Smooth muscle cell (in vitro differentiated cells): ENCODE results near the gene INPP5D. TPM values are rescaled to one million over a fixed set of nuclear protein-coding genes. Genes with fewer than 3 reads are reported as not detected.
"Not testable (repeated sequence)": the region's sequence is repeated elsewhere in the genome, so short reads cannot be mapped to it uniquely, and the experiment has no call there.

Experiments used
- DNase-seq: peaks from one replicate; lab custom pipeline; 2025; ENCODE audit not compliant: unreplicated experiment; lab: John Stamatoyannopoulos, UW
- H2AFZ ChIP-seq: fragments of 200-600 bp; sonication (generic); 2 replicates; pipeline ENCODE4 v1.6.0; 2016; ENCODE audit warnings: antibody characterized with exemption, low read depth, mild to moderate bottlenecking
- H3F3A ChIP-seq: fragments of 200-600 bp; sonication (generic); 2 replicates; pipeline ENCODE4 v1.6.0; 2017; ENCODE audit warnings: antibody characterized with exemption, low read depth
- H3K27ac ChIP-seq: fragments of 200-600 bp; sonication (generic); 2 replicates; pipeline ENCODE4 v1.5.1; 2016; ENCODE audit warnings: low read depth, mild to moderate bottlenecking
- H3K27me3 ChIP-seq: fragments of 200-600 bp; sonication (generic); 2 replicates; pipeline ENCODE4 v1.6.1; 2016; ENCODE audit warnings: low read depth, mild to moderate bottlenecking
- H3K36me3 ChIP-seq: fragments of 200-600 bp; sonication (generic); 2 replicates; pipeline ENCODE4 v1.5.1; 2016; ENCODE audit warnings: low read depth
- H3K4me1 ChIP-seq: fragments of 200-600 bp; sonication (generic); 2 replicates; pipeline ENCODE4 v1.5.1; 2016; ENCODE audit warnings: low read depth
- H3K4me2 ChIP-seq: fragments of 200-600 bp; sonication (generic); 2 replicates; pipeline ENCODE4 v1.6.0; 2016; ENCODE audit warnings: mild to moderate bottlenecking
- H3K4me3 ChIP-seq: fragments of 200-600 bp; sonication (generic); 2 replicates; pipeline ENCODE4 v1.5.1; 2016; ENCODE audit warnings: mild to moderate bottlenecking
- H3K79me2 ChIP-seq: fragments of 200-600 bp; sonication (generic); 2 replicates; pipeline ENCODE4 v1.6.0; 2016; ENCODE audit warnings: low read depth, mild to moderate bottlenecking
- H3K9ac ChIP-seq: fragments of 200-600 bp; sonication (generic); 2 replicates; pipeline ENCODE4 v1.6.0; 2016; ENCODE audit warnings: low read depth
- H3K9me3 ChIP-seq: fragments of 200-600 bp; sonication (generic); replicated peaks from 2 replicates; pipeline ENCODE4 v1.5.1; 2016; ENCODE audit warnings: low read depth
- H4K20me1 ChIP-seq: fragments of 200-600 bp; sonication (generic); 2 replicates; pipeline ENCODE4 v1.6.0; 2016; ENCODE audit warnings: low read depth
- WGBS: methylation state at CpG from one replicate; pipeline ENCODE4 v1.1.7; 2016; ENCODE audit warnings: low lambda C conversion rate; 5-methylcytosine and 5-hydroxymethylcytosine counted together
- polyA plus RNA-seq: library from polyadenylated mRNA; unstranded; fragments of >200 nt; fragmentation: Nextera tagmentation; extraction: Ambion mirVana; gene quantifications from 2 replicates; pipeline ENCODE4 v1.2.1, GENCODE V29; 2016
- total RNA-seq: library from RNA; depleted of rRNA; stranded (reverse); fragments of >200 nt; gene quantifications from 2 replicates; pipeline ENCODE4 v1.2.3, GENCODE V29; 2014
- TF ChIP-seq, protein P1 (sequence below): fragments of 200-600 bp; sonication (generic); IDR thresholded peaks from 2 replicates; pipeline ENCODE4 v1.5.1; 2017; ENCODE audit warnings: borderline replicate concordance, mild to moderate bottlenecking, antibody characterized with exemption; ENCODE audit not compliant: insufficient read depth, poor library complexity, severe bottlenecking

INPP5D gene
- total and polyA plus RNA-seq, 2 experiments from 2014 or later, result 5.6 to 17.8 TPM

DNA sequence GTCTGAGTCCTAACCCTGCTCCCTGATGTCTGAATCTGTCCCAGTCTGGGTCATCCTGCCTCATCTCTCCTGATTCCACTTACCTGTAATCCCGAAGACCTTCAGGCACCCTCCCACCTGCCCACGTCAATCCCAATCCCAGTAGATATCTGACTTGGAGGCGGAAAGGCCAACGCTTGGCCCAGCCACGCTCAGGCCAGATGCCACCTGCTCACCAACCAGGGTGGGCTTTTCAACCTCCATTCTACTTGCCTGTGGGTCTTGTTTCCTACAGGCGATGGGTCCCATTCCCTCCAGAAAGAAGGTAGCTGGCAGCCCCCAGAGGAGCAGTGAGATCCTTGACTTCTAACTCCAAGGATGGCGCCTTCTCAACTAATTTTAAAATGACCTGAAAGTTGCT is 59.7 kb downstream of the INPP5D start:
- Histone ChIP-seq H3K27ac (no peak overlapping the region), H3K4me3 (no peak overlapping the region), H3K79me2 (no peaks in the 10 kb centered on the region), H3K9me3 (no peaks in the 10 kb centered on the region), H4K20me1 (no peaks in the 10 kb centered on the region), H3K9ac (no peak overlapping the region), H3K36me3 (no peaks in the 10 kb centered on the region), H3K4me1 (no peaks in the 10 kb centered on the region), H2AFZ (no peak overlapping the region), H3K4me2 (no peak overlapping the region), H3F3A (no peaks in the 10 kb centered on the region), H3K27me3 (no peaks in the 10 kb centered on the region)
- 97% methylated on average over 7 of the region's 7 CpGs for WGBS
- TF ChIP-seq, protein P1, sequence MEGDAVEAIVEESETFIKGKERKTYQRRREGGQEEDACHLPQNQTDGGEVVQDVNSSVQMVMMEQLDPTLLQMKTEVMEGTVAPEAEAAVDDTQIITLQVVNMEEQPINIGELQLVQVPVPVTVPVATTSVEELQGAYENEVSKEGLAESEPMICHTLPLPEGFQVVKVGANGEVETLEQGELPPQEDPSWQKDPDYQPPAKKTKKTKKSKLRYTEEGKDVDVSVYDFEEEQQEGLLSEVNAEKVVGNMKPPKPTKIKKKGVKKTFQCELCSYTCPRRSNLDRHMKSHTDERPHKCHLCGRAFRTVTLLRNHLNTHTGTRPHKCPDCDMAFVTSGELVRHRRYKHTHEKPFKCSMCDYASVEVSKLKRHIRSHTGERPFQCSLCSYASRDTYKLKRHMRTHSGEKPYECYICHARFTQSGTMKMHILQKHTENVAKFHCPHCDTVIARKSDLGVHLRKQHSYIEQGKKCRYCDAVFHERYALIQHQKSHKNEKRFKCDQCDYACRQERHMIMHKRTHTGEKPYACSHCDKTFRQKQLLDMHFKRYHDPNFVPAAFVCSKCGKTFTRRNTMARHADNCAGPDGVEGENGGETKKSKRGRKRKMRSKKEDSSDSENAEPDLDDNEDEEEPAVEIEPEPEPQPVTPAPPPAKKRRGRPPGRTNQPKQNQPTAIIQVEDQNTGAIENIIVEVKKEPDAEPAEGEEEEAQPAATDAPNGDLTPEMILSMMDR, result no peak
- no peak for DNase-seq

DNA sequence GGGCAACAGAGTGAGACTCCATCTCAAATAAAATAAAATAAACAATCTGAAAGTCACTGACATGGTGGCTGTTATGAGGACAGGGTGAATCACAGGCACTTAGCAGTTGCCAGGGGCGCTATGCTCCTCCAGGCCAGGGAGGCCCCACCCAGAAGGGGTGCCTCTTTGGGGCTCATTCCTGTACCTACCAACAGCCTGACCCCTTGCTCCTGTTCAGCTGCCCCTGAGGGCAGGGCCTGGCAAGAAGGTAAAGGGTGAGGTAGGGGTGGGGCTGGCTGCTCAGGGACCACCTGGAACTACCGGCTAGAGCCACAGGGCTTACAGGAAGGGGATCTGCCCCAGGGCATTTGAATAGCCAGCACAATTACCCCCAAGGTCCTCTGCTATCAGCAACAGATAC is 60.3 kb downstream of the INPP5D start:
- H3K27me3 ChIP-seq, result no peaks in the 10 kb centered on the region
- no peak overlapping the region for H3K27ac ChIP-seq
- no peak overlapping the region for H3K9ac ChIP-seq
- no peaks in the 10 kb centered on the region for H3K4me1 ChIP-seq
- 87% methylated on average over 2 of the region's 2 CpGs for WGBS
- TF ChIP-seq, protein P1, result no peak
- H3K9me3 ChIP-seq, result no peaks in the 10 kb centered on the region
- H3F3A ChIP-seq, result no peaks in the 10 kb centered on the region
- H2AFZ ChIP-seq, result no peak overlapping the region
- H3K79me2 ChIP-seq, result no peaks in the 10 kb centered on the region
- no peak overlapping the region for H3K4me3 ChIP-seq
- no peaks in the 10 kb centered on the region for H3K36me3 ChIP-seq
- no peak for DNase-seq
- no peak overlapping the region for H3K4me2 ChIP-seq
- no peaks in the 10 kb centered on the region for H4K20me1 ChIP-seq

- no peaks in the 10 kb centered on the region for H3K4me1 ChIP-seq
- TF ChIP-seq, protein P1, result no peak
- WGBS, result 73% methylated on average over 13 of the region's 13 CpGs
- no peaks in the 10 kb centered on the region for H3K79me2 ChIP-seq
- H3F3A ChIP-seq, result no peaks in the 10 kb centered on the region
- no peaks in the 10 kb centered on the region for H3K36me3 ChIP-seq
- no peak overlapping the region for H2AFZ ChIP-seq
- H3K27ac ChIP-seq, result no peak overlapping the region
- no peak overlapping the region for H3K4me2 ChIP-seq
- no peaks in the 10 kb centered on the region for H4K20me1 ChIP-seq
- DNase-seq, result no peak
- no peaks in the 10 kb centered on the region for H3K9me3 ChIP-seq
- no peak overlapping the region for H3K9ac ChIP-seq
- no peak overlapping the region for H3K4me3 ChIP-seq
- no peaks in the 10 kb centered on the region for H3K27me3 ChIP-seq
Measured at GRCh38 chr2:233121856-233122255, 61.7 kb downstream of the INPP5D start.

DNA sequence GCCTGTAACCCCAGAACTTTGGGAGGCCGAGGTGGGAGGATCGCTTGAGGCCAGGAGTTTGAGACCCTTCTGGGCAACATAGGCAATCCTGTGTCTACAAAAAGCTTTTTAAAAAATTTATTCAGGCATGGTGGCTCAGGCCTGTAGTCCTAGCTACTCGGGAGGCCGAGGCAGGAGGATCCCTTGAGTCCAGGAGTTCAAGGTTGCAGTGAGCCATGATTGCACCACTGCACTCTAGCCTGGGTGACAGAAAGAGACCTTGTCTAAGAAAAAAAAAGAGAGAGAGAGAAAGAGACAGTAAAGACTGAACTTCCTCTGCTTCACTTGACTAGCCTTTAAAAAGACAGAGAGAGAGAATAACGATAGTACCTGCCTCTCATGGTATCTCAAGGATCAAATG is 62.4 kb downstream of the INPP5D start:
- no peaks in the 10 kb centered on the region for H3K4me1 ChIP-seq
- no peaks in the 10 kb centered on the region for H3K36me3 ChIP-seq
- H3K4me2 ChIP-seq, result no peak overlapping the region
- no peaks in the 10 kb centered on the region for H3K79me2 ChIP-seq
- H2AFZ ChIP-seq, result no peak overlapping the region
- H3K4me3 ChIP-seq, result no peak overlapping the region
- H3F3A ChIP-seq, result no peaks in the 10 kb centered on the region
- whole genome bisulfite sequencing, result 91% methylated on average over 5 of the region's 5 CpGs
- H3K9me3 ChIP-seq, result no peaks in the 10 kb centered on the region
- no peak for DNase-seq
- no peak overlapping the region for H3K27ac ChIP-seq
- H3K27me3 ChIP-seq, result no peaks in the 10 kb centered on the region
- H4K20me1 ChIP-seq, result no peaks in the 10 kb centered on the region
- no peak overlapping the region for H3K9ac ChIP-seq
- TF ChIP-seq, protein P1, result no peak

DNA sequence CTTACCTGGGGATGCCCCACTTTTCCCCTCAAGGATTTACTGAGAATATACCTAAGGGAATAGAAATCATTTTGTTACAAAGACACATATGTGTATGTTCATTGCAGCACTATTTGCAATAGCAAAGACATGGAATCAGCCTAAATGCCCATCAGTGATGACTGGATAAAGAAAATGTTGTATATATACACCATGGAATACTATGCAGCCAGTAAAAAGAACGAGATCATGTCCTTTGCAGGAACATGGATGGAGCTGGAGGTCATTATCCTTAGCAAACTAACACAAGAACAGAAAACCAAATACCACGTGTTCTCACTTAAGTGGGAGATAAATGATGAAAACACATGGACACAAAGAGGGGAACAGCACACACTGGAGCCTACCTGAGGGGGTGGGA is 63.4 kb downstream of the INPP5D start:
- 72% methylated on average over 2 of the region's 2 CpGs for WGBS
- H3K27ac ChIP-seq, H3K4me1 ChIP-seq, H3K27me3 ChIP-seq, H3K9ac ChIP-seq, H3K4me2 ChIP-seq, DNase-seq, H3K36me3 ChIP-seq, H4K20me1 ChIP-seq, H3K79me2 ChIP-seq, H3K4me3 ChIP-seq, H3K9me3 ChIP-seq, H3F3A ChIP-seq, H2AFZ ChIP-seq: not testable (repeated sequence)
